Vagina (tissue), 2 donors: ENCODE measurements around the gene GOLGA3.

Source experiments
- POLR2A ChIP-seq, 2 donors: fragments of 450-650 bp; IDR thresholded peaks; one replicate each; pipeline ENCODE4 v1.6.1; 2017; ENCODE audit warnings: antibody characterized with exemption in 2 of 2, mild to moderate bottlenecking in 2 of 2, moderate library complexity in 2 of 2
- POLR2AphosphoS5 ChIP-seq, 2 donors: sonication (generic); formaldehyde crosslinking; IDR thresholded peaks; one replicate each; pipeline ENCODE4 v1.9.0; 2017; ENCODE audit warnings: antibody characterized with exemption in 2 of 2, mild to moderate bottlenecking in 2 of 2, low read depth in 1 of 2; ENCODE audit not compliant: insufficient read depth in 1 of 2
- TF ChIP-seq, protein P1 (sequence below), 3 experiments: fragments of 450-650 bp in 2 of 3; fragments of 200-600 bp in 1 of 3; sonication (generic) in 1 of 3; IDR thresholded peaks; one replicate each; pipeline ENCODE4 v1.5.1; 2017 to 2019; ENCODE audit warnings: antibody characterized with exemption in 3 of 3, mild to moderate bottlenecking in 2 of 3, moderate library complexity in 2 of 3

DNA sequence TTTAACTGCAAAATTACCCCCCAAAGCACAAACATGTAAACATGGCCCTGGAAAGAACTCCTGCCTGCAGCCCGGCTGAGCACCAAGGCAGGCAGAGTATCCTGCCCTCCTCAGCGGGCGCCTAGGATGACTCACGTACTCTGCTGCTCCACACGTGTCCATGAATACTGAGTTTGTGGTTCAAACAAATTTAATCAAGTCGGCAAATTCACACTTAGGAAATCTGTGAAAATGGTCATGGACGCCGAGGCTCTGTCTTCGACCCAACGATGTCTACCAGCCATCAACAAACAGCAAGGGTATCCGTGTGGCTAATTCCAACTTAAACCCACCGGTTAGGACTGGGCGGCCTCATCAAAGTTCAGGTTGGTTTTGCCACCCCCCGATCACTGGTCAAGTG, 25.5 kb downstream of the GOLGA3 start:
- TF ChIP-seq, protein P1, sequence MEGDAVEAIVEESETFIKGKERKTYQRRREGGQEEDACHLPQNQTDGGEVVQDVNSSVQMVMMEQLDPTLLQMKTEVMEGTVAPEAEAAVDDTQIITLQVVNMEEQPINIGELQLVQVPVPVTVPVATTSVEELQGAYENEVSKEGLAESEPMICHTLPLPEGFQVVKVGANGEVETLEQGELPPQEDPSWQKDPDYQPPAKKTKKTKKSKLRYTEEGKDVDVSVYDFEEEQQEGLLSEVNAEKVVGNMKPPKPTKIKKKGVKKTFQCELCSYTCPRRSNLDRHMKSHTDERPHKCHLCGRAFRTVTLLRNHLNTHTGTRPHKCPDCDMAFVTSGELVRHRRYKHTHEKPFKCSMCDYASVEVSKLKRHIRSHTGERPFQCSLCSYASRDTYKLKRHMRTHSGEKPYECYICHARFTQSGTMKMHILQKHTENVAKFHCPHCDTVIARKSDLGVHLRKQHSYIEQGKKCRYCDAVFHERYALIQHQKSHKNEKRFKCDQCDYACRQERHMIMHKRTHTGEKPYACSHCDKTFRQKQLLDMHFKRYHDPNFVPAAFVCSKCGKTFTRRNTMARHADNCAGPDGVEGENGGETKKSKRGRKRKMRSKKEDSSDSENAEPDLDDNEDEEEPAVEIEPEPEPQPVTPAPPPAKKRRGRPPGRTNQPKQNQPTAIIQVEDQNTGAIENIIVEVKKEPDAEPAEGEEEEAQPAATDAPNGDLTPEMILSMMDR (IDR thresholded peaks at IDR 0.05), result no peak
- TF ChIP-seq POLR2AphosphoS5 (IDR thresholded peaks at IDR 0.05; ENCODE audit: insufficient read depth in 1 of 2, low read depth in 1 of 2) (no peak), POLR2A (IDR thresholded peaks at IDR 0.05) (no peak)
